Activated CD8-positive, alpha-beta memory T cell treated with anti-CD3 and anti-CD28 coated beads for 24 hours (primary cell): ENCODE results near the gene GMEB2.

Experiments used
- DNase-seq: peaks from one replicate; pipeline ENCODE4 v3.0.0-alpha.2; 2020

The GMEB2 gene

GRCh38 chr20:63541371-63541770 lies 85.5 kb downstream of the GMEB2 start:
- no peak for DNase-seq

- DNase-seq: no peak
Measured at GRCh38 chr20:63540417-63541186, 86.3 kb downstream of the GMEB2 start.

GRCh38 chr20:63539441-63540370 lies 87.2 kb downstream of the GMEB2 start:
- no peak for DNase-seq

GRCh38 chr20:63539092-63539430 lies 87.8 kb downstream of the GMEB2 start:
- DNase-seq: no peak

GRCh38 chr20:63538204-63539091 lies 88.5 kb downstream of the GMEB2 start:
- no peak for DNase-seq
